ENCODE measurements around the gene EGLN3. TPM values are rescaled to one million over a fixed set of nuclear protein-coding genes. Genes with fewer than 3 reads are reported as not detected.
"Not testable (repeated sequence)": the region's sequence is repeated elsewhere in the genome, so short reads cannot be mapped to it uniquely, and the experiment has no call there.

Gene EGLN3
- total RNA-seq, 1 donor from 2014 or later, result 10.5 TPM

DNA sequence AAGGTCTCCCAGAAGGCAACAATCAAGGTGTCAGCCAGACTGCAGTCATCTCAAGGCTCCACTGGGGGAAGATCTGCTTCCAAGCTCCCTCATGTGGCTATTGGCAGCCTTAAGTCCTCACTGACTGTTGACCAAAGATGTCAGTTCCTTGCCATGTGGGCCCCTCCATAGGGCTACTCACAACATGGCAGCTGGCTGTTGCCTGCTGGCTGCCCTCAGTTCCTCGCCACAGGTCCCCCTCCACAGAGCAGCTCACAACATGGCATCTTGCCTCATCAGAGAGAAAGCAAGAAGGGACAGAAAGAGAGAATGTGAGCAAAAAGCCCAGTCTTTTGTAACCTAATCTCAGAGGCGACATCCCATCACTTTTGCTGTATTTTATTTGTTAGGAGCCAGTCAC, 34.4 kb upstream of the EGLN3 start:
- intact Hi-C loops (cut with DNase I), result no loop called here
- H3K36me3 ChIP-seq, result no peaks in the 10 kb centered on the region
- no peak for DNase-seq
- no peak overlapping the region for H3K4me3 ChIP-seq
- TF ChIP-seq, protein P1, sequence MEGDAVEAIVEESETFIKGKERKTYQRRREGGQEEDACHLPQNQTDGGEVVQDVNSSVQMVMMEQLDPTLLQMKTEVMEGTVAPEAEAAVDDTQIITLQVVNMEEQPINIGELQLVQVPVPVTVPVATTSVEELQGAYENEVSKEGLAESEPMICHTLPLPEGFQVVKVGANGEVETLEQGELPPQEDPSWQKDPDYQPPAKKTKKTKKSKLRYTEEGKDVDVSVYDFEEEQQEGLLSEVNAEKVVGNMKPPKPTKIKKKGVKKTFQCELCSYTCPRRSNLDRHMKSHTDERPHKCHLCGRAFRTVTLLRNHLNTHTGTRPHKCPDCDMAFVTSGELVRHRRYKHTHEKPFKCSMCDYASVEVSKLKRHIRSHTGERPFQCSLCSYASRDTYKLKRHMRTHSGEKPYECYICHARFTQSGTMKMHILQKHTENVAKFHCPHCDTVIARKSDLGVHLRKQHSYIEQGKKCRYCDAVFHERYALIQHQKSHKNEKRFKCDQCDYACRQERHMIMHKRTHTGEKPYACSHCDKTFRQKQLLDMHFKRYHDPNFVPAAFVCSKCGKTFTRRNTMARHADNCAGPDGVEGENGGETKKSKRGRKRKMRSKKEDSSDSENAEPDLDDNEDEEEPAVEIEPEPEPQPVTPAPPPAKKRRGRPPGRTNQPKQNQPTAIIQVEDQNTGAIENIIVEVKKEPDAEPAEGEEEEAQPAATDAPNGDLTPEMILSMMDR (IDR thresholded peaks at IDR 0.05), result no peak
- H3K27ac ChIP-seq, result no peak overlapping the region
- no peak for ATAC-seq
- peaks cover 1% of the 10 kb centered on the region for H3K4me1 ChIP-seq
- H3K9me3 ChIP-seq, result no peaks in the 10 kb centered on the region
- no peaks in the 10 kb centered on the region for H3K27me3 ChIP-seq (ENCODE audit: low read depth)

DNA sequence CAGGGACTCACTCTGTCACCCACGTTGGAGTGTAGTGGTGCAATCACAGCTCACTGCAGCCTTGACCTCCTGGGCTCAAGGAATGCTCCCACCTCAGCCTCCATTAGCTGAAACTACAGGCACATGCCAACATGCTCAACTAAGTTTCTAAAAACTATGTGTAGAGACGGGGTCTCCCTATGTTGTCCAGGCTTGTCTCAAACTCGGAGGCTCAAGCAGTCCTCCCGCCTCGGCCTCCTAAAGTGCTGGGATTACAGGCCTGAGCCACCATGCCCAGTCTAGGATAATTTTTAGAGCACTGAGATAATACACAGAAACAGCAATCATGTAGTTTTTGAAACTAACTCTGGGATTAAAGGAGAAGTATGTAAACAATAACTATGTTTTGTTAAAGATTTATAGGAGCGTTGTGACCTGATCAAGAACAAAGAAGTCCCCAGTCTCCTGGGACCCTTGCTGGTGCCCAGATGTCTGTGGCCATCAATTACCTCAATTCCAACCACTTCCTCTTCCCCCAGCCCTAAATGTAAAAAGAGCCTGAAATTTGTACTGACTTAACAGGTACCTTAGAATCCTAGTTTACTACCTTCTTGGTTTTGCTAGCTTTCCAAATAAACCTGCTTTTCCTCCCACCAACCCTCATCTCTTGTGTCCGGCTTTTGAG, 28.9 kb upstream of the EGLN3 start:
- no peaks in the 10 kb centered on the region for H3K9me3 ChIP-seq
- no peak for ATAC-seq
- H3K36me3 ChIP-seq, result no peaks in the 10 kb centered on the region
- intact Hi-C loops (cut with DNase I), result no loop called here
- TF ChIP-seq, protein P1 (IDR thresholded peaks at IDR 0.05), result no peak
- H3K4me1 ChIP-seq, result no peaks in the 10 kb centered on the region
- no peak overlapping the region for H3K4me3 ChIP-seq
- no peak overlapping the region for H3K27ac ChIP-seq
- H3K27me3 ChIP-seq (ENCODE audit: low read depth), result no peaks in the 10 kb centered on the region
- no peak for DNase-seq

DNA sequence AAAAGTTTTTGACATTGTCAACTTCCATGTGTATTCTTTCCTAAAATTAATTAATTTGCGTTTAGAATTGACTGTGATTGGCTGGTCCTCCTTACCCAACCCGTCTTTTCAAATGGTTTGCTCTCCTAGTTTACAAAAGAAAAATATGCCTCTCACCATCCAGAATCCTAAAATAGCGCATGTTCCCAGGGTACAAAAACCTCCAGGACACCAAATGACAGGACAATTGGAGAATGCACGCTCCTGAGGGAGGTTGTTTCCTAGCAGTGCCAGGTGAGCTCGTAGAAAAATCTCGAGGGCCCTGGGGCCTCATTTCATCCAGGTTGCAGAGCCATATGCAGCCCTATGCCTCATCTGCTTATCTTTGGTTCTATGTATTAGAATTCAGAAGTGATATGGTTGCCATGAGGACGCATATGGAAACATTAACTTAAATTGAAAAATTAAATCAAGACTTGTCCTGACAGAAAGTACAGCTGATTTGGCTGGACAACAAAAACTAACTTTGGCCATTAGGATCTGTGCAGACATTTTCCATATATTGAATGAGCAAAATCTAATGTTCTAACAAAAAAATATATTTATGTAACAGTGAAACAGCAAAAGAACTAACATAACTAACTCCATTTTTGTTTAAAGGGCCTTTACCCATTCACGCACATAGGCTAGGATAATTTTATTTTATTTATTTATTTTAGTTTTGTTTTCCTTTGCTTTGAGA, 28.2 kb upstream of the EGLN3 start:
- Histone ChIP-seq H3K9me3 (no peaks in the 10 kb centered on the region), H3K4me3 (no peak overlapping the region), H3K27me3 (ENCODE audit: low read depth) (no peaks in the 10 kb centered on the region), H3K36me3 (no peaks in the 10 kb centered on the region), H3K4me1 (no peaks in the 10 kb centered on the region), H3K27ac (no peak overlapping the region)
- no peak for DNase-seq
- ATAC-seq, result no peak
- intact Hi-C loops (cut with DNase I), result no loop called here
- TF ChIP-seq, protein P1 (IDR thresholded peaks at IDR 0.05), result no peak

- DNase-seq, result no peak
- Histone ChIP-seq H3K27ac (no peak overlapping the region), H3K4me3 (no peak overlapping the region), H3K4me1 (no peaks in the 10 kb centered on the region), H3K27me3 (ENCODE audit: low read depth) (no peaks in the 10 kb centered on the region), H3K36me3 (no peaks in the 10 kb centered on the region), H3K9me3 (no peaks in the 10 kb centered on the region)
- no peak for ATAC-seq
- intact Hi-C loops (cut with DNase I), result no loop called here
- TF ChIP-seq, protein P1 (IDR thresholded peaks at IDR 0.05), result no peak
These were observed 21.8 kb upstream of the EGLN3 start for GRCh38 chr14:33972583-33973081.

DNA sequence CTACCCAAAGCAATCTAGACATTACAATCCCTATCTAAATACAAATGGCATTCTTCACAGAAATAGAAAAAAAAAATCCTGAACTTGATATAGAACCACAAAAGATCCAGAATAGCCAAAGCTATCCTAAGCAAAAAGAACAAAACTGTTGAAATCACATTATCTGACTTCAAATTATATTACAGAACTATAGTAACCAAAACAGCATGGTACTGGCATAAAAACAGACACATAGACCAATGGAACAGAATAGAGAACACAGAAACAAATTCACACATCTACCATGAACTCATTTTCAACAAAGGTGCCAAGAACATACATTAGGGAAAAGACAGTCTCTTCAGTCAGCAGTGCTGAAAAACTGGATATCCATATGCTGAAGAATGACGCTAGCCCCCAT, 19.0 kb upstream of the EGLN3 start:
- H3K36me3 ChIP-seq; H3K4me1 ChIP-seq; ATAC-seq; H3K27me3 ChIP-seq (ENCODE audit: low read depth); H3K9me3 ChIP-seq; H3K27ac ChIP-seq; intact Hi-C loops (cut with DNase I); H3K4me3 ChIP-seq; DNase-seq: not testable (repeated sequence)

DNA sequence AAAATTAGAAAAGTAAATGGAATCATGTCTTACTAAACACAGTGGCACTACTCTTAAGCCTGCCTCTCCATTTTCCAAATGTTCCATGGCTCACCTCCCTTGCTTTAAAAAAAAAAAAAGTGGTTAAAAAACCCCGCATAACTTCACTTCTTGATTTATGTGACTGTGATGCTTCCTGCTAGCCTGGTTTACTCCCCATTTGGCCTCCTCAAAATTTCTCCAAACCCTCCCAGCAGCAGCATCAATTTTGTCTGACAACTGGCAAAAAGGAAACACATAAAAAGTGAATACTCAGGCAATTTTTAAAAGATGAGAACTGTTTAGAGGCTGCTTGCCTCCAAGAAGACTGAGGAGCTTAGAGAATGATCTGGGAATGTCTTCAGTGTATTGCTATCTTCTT, 17.8 kb upstream of the EGLN3 start:
- Histone ChIP-seq H3K9me3 (no peaks in the 10 kb centered on the region), H3K27me3 (ENCODE audit: low read depth) (no peaks in the 10 kb centered on the region), H3K4me3 (no peak overlapping the region), H3K4me1 (no peaks in the 10 kb centered on the region), H3K27ac (no peak overlapping the region), H3K36me3 (no peaks in the 10 kb centered on the region)
- ATAC-seq (no peak), DNase-seq (no peak)
- TF ChIP-seq, protein P1 (IDR thresholded peaks at IDR 0.05), result no peak
- intact Hi-C loops (cut with DNase I), result no loop called here
